Measurements from ENCODE around the gene GPRC6A.

GPRC6A gene

DNA sequence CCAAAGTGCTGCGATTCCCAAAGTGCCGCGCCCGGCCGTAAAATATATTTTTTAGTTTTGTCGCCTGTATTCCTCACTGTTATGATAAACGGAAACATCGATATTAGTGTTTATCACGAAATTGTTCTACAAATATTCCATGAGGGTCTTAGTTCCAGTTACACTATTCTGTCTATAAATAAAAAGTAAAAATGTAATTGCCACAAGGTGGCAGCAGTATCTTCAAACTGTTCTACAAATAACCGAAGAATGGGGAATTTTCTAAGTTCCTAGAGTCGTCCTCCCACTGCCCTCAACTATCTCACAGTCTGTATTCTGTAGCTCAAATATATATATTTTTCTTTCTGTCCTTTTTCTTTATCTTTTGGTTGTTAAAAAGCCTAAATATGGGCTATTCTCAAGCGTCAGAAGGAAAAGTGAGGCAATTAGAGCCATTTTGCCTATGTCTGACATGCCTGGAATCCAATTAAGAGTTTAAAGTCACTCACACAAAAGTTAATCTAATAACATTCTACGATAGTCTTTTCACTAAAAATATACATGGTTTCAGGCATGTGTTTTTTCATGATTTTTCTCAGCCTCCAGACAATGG lies 49.2 kb downstream of the GPRC6A start:
- no peak for DNase-seq (ENCODE audit: low read depth in 2 of 2)

DNA sequence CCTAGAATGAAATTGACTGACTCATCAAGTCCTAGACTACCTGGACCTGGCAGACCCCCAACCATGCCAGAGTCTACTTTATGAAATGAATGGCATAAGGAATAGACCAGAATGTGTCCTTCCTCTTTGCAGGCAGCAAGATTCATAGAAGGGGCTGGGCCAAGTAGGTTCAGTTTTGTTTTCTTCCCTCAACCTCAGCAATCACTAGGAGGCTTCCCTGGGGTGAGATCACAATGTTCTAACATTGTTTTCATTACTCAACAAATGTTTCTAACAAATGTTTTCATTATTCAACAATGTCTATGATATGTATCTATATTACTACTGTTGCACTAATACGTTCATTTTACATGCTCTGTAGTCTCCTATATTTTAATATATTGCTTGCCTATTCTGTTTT lies 55.0 kb downstream of the GPRC6A start:
- no peak for DNase-seq (ENCODE audit: low read depth in 2 of 2)

DNA sequence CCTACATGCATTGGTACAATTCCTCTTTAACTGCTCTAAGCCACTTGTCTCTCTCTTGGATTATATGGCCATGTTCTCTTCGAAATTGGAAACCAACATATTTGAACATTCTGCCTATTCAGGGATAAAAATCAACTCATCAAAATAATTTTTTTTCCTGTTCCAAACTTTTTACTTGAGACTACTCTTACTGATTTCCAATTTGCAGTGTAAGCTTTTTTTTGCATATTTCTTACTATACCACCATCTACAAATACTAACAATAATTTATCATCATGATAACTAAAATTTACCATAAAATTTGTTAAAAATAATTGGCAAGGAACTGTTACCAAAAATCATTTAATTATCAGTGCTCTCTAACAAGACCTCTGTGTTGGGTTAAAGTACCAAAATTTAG lies 56.4 kb downstream of the GPRC6A start:
- DNase-seq (ENCODE audit: low read depth in 2 of 2), result no peak

DNA sequence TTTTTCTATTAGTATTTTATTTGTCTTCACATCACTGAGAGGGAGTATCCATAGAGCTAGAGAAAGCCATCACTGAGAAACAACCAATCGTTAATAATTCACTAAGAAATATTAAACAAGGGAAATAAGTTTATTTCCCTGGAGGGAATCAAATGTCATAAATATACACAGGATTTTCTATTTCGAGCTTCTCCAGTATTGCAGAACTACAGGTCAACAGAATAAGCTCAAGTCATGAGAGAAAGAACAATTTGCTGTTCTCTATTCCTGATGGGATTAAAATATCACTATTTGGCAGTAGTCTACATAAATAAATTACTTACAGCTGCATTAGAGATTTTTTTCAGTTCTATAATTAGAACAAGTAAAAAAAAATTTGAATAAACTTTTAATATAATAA lies 61.2 kb downstream of the GPRC6A start:
- no peak for DNase-seq (ENCODE audit: low read depth in 2 of 2)

DNA sequence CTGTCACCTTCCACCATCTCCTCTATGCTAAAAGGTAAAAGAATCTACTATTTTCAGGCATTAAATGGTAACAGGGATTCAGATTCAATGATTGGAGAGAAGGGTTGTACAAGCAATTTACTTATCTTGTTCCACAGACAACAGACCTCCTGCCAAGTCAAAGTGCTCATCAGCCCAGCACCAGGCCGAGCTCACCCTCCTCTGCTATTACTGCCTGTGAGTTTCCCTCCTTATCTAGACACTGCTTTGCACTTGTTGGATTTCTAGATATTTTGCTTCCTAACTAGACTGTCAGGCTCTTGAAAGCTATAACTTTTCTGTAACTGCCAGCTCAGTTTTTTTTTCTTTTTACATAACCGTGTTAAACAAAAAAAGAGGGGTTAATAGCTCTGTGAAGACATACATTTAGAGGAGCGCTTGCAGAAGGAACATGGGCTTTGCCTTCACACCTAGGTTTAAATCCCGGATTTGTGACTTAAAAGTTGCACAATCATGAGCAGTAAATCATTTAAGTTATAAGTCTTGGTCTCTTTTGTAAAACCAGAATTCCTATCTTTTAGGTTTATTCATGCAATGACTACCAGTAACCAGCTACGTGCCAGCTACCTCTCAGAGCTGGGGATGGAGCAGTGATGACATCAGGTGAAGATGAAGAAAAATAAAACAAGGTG lies 62.2 kb downstream of the GPRC6A start:
- no peak for DNase-seq (ENCODE audit: low read depth in 2 of 2)

DNA sequence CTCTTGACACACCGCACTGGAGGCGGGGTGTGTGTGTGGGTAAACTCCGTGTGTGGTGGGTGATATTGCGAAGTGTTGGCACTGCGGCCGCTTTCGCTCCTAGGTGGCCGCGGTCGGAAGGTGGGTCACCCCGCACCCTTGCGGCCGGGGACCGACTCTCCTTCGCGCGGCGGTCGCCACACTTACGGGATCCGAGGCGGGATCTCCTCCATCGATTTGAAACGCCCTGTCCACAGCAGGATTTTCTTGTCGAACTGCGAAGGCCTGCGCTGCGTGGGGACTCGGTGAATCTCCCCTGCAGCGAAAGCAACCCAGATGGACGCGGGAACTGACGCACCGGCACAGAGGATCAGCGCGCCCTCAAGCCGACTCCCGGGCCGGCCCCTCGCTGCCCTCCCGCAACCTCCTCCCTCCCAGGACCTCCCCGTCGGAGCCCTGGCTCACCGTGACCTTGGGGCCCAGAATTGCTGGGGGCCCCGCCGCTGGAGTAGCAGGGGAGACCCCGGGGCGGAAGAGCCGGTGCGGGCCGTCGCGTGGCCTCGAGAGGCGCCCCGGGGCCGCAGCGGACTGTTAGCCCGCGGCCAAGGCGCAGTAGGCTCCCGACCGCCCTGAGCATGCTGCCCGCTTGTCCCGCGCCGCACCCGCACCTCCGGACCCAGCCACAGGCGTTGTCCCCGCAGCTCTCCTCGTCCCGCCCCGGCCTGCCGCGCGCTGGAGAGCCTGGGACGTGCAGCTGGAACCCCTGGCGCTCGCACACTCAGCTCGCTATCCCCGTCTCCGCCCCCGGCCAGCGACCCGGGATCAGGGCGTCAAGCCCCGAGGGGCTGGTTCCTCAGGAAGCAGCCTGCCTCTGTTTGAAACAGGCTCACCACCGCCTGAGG lies 63.7 kb downstream of the GPRC6A start, which contains the start of gene FAM162B:
Gene FAM162B, minus strand, starts transcription at position 759 of the 881 bp plus-strand sequence. Its CDS starts 143 bp downstream, at position 616.
- DNase-seq (ENCODE audit: low read depth in 2 of 2), result no peak

DNA sequence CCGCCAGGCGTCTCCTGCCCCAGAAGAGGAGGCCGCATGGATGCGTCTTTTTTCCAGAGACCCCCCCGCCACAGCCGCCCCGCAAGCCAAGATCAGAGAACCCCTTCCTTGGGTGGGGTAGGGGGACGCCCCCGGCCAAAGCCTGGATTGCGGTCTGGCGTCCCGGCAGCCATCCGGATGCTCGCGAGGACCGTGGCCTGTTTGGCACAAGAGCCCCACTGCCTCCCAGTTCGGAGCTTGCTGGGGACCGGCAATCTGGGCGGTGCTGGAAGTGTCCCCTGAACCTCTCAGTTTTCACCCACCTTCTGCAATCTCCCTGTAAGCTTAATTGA lies 64.3 kb downstream of the GPRC6A start:
- DNase-seq (ENCODE audit: low read depth in 2 of 2), result no peak

DNA sequence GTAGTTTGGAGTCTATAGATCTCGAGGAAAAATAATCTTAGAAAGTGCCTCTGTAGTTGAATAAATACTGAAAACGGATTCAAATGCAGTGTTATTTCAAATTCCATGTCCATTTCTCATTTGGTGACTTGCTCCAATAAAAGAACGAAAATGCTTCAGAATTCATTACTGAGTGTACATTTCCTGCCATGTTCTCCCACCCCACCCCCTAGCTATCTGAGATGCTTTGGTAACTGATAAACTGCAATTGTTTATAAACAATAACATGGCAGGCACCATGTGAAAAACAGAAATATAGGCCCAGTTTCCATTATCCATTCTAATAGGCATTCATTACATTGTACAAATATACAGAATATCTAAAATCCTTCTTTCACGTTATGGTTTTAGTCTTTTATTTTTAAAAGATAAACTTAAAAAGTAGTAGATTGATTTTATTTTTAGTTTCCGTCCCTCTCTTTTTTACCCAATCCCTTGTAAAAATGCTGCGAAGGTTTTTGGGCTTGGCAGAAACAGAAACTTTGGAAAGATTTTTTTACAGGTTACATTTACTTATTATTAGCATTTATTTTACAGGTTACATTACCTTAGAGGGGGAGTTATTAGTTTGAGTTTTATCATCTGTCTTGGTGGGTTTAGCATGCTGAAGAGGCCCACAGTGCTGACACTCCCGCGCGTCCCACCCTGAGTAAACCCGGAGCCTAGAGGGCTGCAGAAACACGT lies 64.8 kb downstream of the GPRC6A start:
- no peak for DNase-seq (ENCODE audit: low read depth in 2 of 2)

DNA sequence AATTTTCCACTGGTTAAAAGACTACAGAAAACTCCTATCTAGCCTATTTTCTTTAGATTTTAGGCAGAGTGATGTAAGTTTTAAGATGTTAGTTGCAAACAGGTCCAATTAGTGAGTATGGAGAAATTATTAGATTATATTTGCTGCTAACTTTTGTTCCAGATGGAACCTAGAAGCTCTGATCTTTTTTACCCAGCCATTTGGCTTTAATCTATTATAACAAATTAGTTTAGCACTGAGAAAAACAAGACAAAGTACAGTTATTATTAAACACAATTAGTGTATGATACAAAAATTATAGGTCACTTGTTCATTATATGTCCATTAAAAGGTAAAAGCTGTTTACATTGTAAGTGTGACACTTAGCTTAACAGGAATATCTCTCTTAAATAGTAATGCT lies 65.8 kb downstream of the GPRC6A start:
- no peak for DNase-seq (ENCODE audit: low read depth in 2 of 2)

DNA sequence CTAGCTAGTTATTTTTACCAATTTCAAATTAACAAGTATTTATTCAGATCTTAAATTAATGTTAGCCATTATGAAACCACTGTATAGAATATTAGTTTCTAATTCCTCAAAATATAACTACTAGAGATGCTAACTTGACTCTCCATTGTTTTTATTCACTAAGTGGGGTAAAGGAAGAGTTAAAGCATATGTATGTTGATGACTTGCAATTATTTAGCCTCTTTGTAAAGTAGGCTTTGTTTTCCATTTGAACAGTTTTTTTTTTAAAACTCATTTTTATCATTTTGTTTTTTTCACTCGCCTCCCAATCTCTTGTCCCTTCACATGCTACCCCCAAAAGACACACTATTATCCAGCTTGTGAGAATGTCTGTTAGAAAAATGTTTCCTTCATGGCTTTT lies 66.6 kb downstream of the GPRC6A start:
- DNase-seq (ENCODE audit: low read depth in 2 of 2), result no peak

DNA sequence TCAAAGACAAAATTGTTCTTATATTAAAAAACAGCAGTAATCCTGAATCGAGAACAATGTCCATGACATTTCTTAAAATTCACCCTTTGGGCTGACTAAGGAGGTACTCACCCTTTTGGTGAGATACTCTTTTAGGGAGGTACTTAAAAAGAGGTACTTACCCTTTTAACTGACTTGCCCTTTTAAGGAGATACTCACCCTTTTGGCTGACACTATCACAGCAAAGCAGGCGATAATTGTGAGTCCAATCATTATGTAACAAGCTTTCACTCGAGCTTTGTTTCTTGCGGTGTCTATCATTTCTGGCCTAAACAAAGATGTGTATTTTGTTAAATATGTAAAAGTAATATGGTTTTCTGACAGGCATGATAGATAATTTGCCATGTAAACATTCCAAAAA lies 67.1 kb downstream of the GPRC6A start:
- no peak for DNase-seq (ENCODE audit: low read depth in 2 of 2)

DNA sequence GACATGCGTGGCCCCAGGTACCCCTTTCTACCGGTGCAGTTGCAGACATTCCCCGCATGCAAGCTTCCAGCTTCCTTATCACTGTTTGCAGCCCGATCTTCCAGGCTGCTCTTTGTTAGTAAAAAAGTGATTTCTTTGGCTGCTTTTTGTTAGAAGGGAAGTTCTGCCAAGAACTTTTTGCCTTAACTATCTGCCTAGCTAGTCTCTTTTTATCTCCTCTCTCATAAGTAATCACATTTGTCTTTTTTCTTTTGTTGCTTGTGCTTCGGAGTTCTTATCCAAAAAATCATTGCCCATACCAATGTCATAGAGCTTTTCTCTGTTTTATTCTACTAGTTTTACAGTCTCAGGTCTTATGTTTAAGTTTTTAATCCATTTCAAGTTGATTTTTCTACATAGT lies 83.7 kb downstream of the GPRC6A start:
- no peak for DNase-seq (ENCODE audit: low read depth in 2 of 2)

Data from activated CD4-positive, alpha-beta T cell treated with anti-CD3 and anti-CD28 coated beads for 24 hours (primary cell).